GM12878 (cell line): ENCODE data around the gene CCM2. TPM values are rescaled to one million over a fixed set of nuclear protein-coding genes. Genes with fewer than 3 reads are reported as not detected.

ENCODE experiments used
- ATAC-seq: fragments of 200-7000 bp; cut with Tn5 transposase; 3 replicates; pipeline ENCODE4 v1.9.1; 2020; ENCODE audit warnings: mild to moderate bottlenecking, moderate library complexity
- BruUV-seq: library from RNA; stranded (reverse); fragments of 400-500 nt; replicated peaks from 2 replicates; lab custom pipeline; 2021; lab: Mats Ljungman, UMichigan
- CTCF ChIA-PET: fragments of 300-600 bp; sonication (Branson Sonifier 250); formaldehyde crosslinking; extraction: SDS; loops from one replicate; lab custom pipeline; 2021; ENCODE audit warnings: inconsistent platforms; lab: Yijun Ruan, JAX
- POLR2A ChIA-PET: fragments of 350-600 bp; formaldehyde crosslinking; extraction: SDS; loops from one replicate; lab custom pipeline; 2021; ENCODE audit warnings: inconsistent platforms; lab: Charles Lee
- RAD21 ChIA-PET: fragments of 300-600 bp; sonication (Branson Sonifier 250); formaldehyde crosslinking; loops from one replicate; lab custom pipeline; 2023; ENCODE audit warnings: antibody characterized with exemption; ENCODE audit not compliant: unreplicated experiment; lab: Charles Lee
- SMC1A ChIA-PET: fragments of 300-600 bp; sonication (Branson Sonifier 250); formaldehyde crosslinking; loops from one replicate; lab custom pipeline; 2023; ENCODE audit not compliant: unreplicated experiment, uncharacterized antibody; lab: Charles Lee
- DNase-seq: peaks from one replicate; pipeline ENCODE4 v3.0.0-alpha.2; 2011; ENCODE audit warnings: low read depth, low spot score
- FAIRE-seq: peaks from 3 replicates; lab custom pipeline; 2011; peaks lifted over from hg19 to GRCh38; lab: Jason Lieb, UNC
- H2AFZ ChIP-seq: 2 replicates; pipeline ENCODE4 v1.6.0; 2011; ENCODE audit warnings: low read depth, low read length, control low read depth; ENCODE audit not compliant: control insufficient read depth
- H3K27ac ChIP-seq: 2 replicates; pipeline ENCODE4 v1.5.1; 2011; ENCODE audit warnings: control low read depth; ENCODE audit not compliant: control insufficient read depth, insufficient read depth
- H3K27me3 ChIP-seq, 2 experiments: replicated peaks in 1 of 2; 2 replicates each; pipeline versions ENCODE4 v1.6.0 to v1.6.1; 2011; ENCODE audit warnings: low read length in 1 of 2; ENCODE audit not compliant: control insufficient read depth in 2 of 2, insufficient read depth in 2 of 2
- H3K36me3 ChIP-seq, 2 experiments: 2 replicates each; pipeline ENCODE4 v1.5.1; 2011; ENCODE audit warnings: low read length in 1 of 2; ENCODE audit not compliant: control insufficient read depth in 2 of 2, insufficient read depth in 2 of 2
- H3K4me1 ChIP-seq: 2 replicates; pipeline ENCODE4 v1.6.1; 2011; ENCODE audit warnings: mild to moderate bottlenecking, low read length, moderate library complexity, mixed read lengths; ENCODE audit not compliant: control insufficient read depth, insufficient read depth
- H3K4me2 ChIP-seq: 2 replicates; pipeline ENCODE4 v1.6.0; 2011; ENCODE audit warnings: control low read depth; ENCODE audit not compliant: control insufficient read depth, insufficient read depth
- H3K4me3 ChIP-seq: fragments of 200-600 bp; sonication (generic); 2 replicates; pipeline ENCODE4 v1.5.1; 2016
- H3K79me2 ChIP-seq: 2 replicates; pipeline ENCODE4 v1.6.0; 2011; ENCODE audit warnings: low read length; ENCODE audit not compliant: control insufficient read depth, insufficient read depth
- H3K9ac ChIP-seq: 2 replicates; pipeline ENCODE4 v1.8.0; 2011; ENCODE audit warnings: low read length, control low read depth, mixed read lengths; ENCODE audit not compliant: control insufficient read depth, insufficient read depth
- H3K9me3 ChIP-seq: replicated peaks from 3 replicates; pipeline ENCODE4 v1.5.1; 2011; ENCODE audit warnings: mild to moderate bottlenecking, low read length; ENCODE audit not compliant: control insufficient read depth, insufficient read depth
- H4K20me1 ChIP-seq: 2 replicates; pipeline ENCODE4 v1.6.0; 2011; ENCODE audit not compliant: control insufficient read depth, insufficient read depth
- BCL11A ChIP-seq: IDR thresholded peaks from 2 replicates; pipeline ENCODE4 v1.6.1; 2011; ENCODE audit warnings: low read depth, low read length
- DPF2 ChIP-seq: fragments of 450-650 bp; IDR thresholded peaks from 2 replicates; pipeline ENCODE4 v1.6.1; 2017; ENCODE audit warnings: mild to moderate bottlenecking
- ELK1 ChIP-seq: IDR thresholded peaks from 2 replicates; pipeline ENCODE4 v1.6.1; 2012; ENCODE audit warnings: low read depth, low read length, improper control_type of control experiment
- FOXM1 ChIP-seq: IDR thresholded peaks from 2 replicates; pipeline ENCODE4 v1.6.1; 2012; ENCODE audit warnings: low read depth, mild to moderate bottlenecking, inconsistent platforms, low read length, moderate library complexity
- MYB ChIP-seq: fragments of 150-350 bp; IDR thresholded peaks from 2 replicates; pipeline ENCODE4 v1.6.1; 2014; ENCODE audit warnings: mild to moderate bottlenecking, low read depth, low read length, borderline replicate concordance
- NKRF ChIP-seq: fragments of 450-650 bp; conservative IDR thresholded peaks from 2 replicates; pipeline ENCODE4 v1.6.1; 2017; ENCODE audit warnings: mild to moderate bottlenecking, moderate library complexity
- NR2C1 ChIP-seq: fragments of 450-650 bp; IDR thresholded peaks from 2 replicates; pipeline ENCODE4 v1.6.1; 2017; ENCODE audit warnings: antibody characterized with exemption, mild to moderate bottlenecking, moderate library complexity
- SIN3A ChIP-seq: IDR thresholded peaks from 2 replicates; pipeline ENCODE4 v1.6.1; 2012; ENCODE audit warnings: low read depth, low read length, improper control_type of control experiment
- SUZ12 ChIP-seq: fragments of 200-600 bp; sonication (generic); IDR thresholded peaks from one replicate; pipeline ENCODE4 v1.6.1; 2018; ENCODE audit warnings: antibody characterized with exemption, mild to moderate bottlenecking; ENCODE audit not compliant: unreplicated experiment
- TCF3 ChIP-seq: IDR thresholded peaks from 2 replicates; pipeline ENCODE4 v1.6.1; 2012; ENCODE audit warnings: low read depth, mild to moderate bottlenecking, low read length, borderline replicate concordance; ENCODE audit not compliant: insufficient read depth
- WGBS: methylation state at CpG from one replicate; pipeline ENCODE4 v1.1.6; 2016; ENCODE audit warnings: low lambda C conversion rate; ENCODE audit not compliant: insufficient replicate concordance, insufficient coverage; ENCODE audit errors: missing lambda C conversion rate; 5-methylcytosine and 5-hydroxymethylcytosine counted together
- in situ Hi-C: fragments of 300-500 bp; cut with MboI; formaldehyde crosslinking; loops from 9 replicates; pipeline ENCODE4 v1.14.3; 2018; ENCODE audit warnings: mixed read lengths
- intact Hi-C: fragments of 100-400 bp; cut with micrococcal nuclease; formaldehyde crosslinking; loops from one replicate; pipeline ENCODE4 v1.14.2; 2022; ENCODE audit not compliant: unreplicated experiment
- polyA plus RNA-seq, 11 experiments: library from polyadenylated mRNA; depleted of rRNA in 4 of 11; unstranded in 6 of 11; stranded (reverse) in 5 of 11; fragments of >200 nt; fragmentation: Nextera tagmentation in 4 of 11; fragmentation: Illumina TruSeq in 1 of 11; extraction: Ambion mirVana in 4 of 11; extraction: Trizol in 1 of 11; gene quantifications; 1 replicate in 1 of 11; 2 replicates in 10 of 11; pipeline versions ENCODE4 v1.2.1 to v1.2.3, GENCODE V29; 2011 to 2016; ENCODE audit warnings: inconsistent platforms in 2 of 11, missing spikeins in 2 of 11, low read depth in 1 of 11
- total RNA-seq, 4 experiments: library from RNA; depleted of rRNA in 3 of 4; stranded (reverse); fragments of >200 nt in 3 of 4; fragmentation: Illumina TruSeq in 1 of 4; extraction: Trizol in 1 of 4; gene quantifications; 2 replicates each; pipeline versions ENCODE4 v1.2.1 to v1.2.3, GENCODE V29; 2013 to 2021

Gene CCM2
- total and polyA plus RNA-seq, 10 of the 15 experiments (the other 5 are each of a cell fraction or from before 2014, with no cell fraction given): 1.00 to 82.3 (median 48.7) TPM

- TF ChIP-seq BCL11A (no peak), SUZ12 (no peak), SIN3A (no peak), FOXM1 (no peak), TCF3 (no peak), MYB (no peak), NR2C1 (no peak), ELK1 (no peak), NKRF (no peak), DPF2 (no peak)
- no peak overlapping the region for H3K9ac ChIP-seq
- WGBS: 81% methylated on average over 9 of the region's 9 CpGs
- H3K79me2 ChIP-seq: no peaks in the 10 kb centered on the region
- H3K27ac ChIP-seq: no peak overlapping the region
- ChIA-PET CTCF (interaction anchor here (1.0 kb wide), 1 partner anchor 108 kb away, joined by 4 read pairs; no protein-coding TSS in a partner anchor), POLR2A (no interaction called here), RAD21 (interaction anchor here (1.6 kb wide), 1 partner anchor 108 kb away, joined by 6 read pairs; no protein-coding TSS in a partner anchor), SMC1A (no interaction called here)
- no peaks in the 10 kb centered on the region for H3K4me1 ChIP-seq
- no peaks in the 10 kb centered on the region; a peak in 2 of 4 replicates for H3K36me3 ChIP-seq
- intact Hi-C loops: no loop called here
- no peak for ATAC-seq
- no peak overlapping the region for H3K4me2 ChIP-seq
- H4K20me1 ChIP-seq: no peaks in the 10 kb centered on the region
- H3K9me3 ChIP-seq: no peaks in the 10 kb centered on the region
- no peak overlapping the region for H3K4me3 ChIP-seq
- DNase-seq: no peak
- no TSS peak for BruUV-seq
- in situ Hi-C loops: no loop called here
- no peaks in the 10 kb centered on the region for H3K27me3 ChIP-seq
- H2AFZ ChIP-seq: no peak overlapping the region
- no peak for FAIRE-seq
These were observed 81.6 kb downstream of the CCM2 start for GRCh38 chr7:45081670-45081974.
